IPS-11a (cell line): ENCODE data around the gene PCDHGC3.

Experiments used
- H3K4me3 ChIP-seq: one replicate; pipeline ENCODE4 v1.5.1; 2013; ENCODE audit warnings: low read depth, low read length, control low read depth

The PCDHGC3 gene

DNA sequence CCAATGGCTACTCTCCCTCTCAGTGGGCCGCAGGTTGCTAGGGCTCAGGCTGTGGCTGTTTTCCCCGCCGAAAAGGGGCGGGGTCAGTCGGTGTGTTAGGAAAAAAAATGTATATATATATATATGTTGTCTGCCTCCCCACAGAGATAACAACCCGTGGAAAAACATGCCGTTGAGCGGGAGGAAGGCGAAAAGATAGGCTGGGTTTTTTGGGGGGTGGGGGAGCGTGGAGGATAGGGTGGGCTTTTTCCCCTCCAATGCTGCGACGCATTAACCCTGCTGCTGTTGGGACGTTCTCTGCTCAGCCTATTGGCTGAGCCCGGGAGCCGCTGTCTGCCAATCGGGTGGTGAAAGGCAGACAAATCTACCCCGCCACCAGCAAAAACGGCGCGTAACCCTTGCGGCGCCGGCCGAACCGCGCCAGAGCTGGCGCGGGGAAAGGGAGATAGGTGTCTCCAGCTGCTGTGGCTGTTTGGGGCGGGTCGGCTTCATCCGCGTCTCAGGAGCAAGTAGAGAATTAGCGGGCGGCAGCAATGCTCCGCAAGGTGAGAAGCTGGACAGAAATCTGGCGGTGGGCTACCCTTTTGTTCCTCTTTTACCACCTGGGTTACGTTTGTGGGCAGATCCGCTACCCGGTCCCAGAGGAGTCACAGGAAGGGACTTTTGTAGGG lies 9.0 kb downstream of the PCDHGC3 start, which contains the start of gene PCDHGC4:
PCDHGC4 (plus strand) TSS at position 390 of the 671 bp plus-strand sequence; CDS start at position 534, 144 bp downstream.
- H3K4me3 ChIP-seq: peak within 1 kb of the TSS; percentile 44

DNA sequence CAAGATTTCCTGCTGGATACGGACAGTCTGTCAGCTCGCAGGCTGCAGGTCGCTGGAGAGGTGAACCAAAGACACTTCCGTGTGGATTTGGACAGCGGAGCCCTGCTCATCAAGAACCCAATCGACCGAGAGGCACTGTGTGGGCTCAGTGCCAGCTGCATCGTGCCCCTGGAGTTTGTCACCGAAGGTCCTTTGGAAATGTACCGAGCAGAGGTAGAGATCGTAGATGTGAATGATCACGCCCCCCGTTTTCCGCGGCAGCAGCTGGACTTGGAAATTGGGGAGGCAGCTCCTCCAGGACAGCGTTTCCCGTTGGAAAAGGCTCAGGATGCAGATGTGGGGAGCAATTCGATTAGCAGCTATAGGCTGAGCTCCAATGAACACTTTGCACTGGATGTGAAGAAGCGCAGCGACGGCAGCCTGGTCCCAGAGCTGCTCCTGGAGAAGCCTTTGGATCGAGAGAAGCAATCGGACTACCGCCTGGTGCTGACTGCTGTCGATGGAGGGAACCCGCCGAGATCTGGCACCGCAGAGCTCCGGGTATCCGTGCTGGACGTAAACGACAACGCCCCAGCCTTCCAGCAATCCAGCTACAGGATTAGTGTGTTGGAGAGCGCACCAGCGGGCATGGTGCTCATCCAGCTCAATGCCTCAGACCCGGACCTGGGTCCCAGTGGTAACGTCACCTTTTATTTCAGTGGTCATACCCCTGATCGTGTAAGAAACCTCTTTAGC lies 9.7 kb downstream of the PCDHGC3 start:
- H3K4me3 ChIP-seq: peak overlapping the region; percentile 44

DNA sequence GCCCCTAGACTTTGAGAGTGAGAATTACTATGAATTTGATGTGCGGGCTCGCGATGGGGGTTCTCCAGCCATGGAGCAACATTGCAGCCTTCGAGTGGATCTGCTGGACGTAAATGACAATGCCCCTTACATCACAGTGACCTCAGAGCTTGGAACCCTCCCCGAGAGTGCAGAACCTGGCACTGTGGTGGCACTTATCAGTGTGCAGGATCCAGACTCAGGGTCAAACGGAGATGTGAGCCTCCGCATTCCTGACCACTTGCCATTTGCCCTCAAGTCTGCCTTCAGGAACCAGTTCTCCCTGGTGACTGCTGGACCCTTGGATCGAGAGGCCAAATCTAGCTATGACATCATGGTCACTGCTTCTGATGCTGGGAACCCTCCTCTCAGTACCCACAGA lies 10.3 kb downstream of the PCDHGC3 start:
- H3K4me3 ChIP-seq: no peak overlapping the region

DNA sequence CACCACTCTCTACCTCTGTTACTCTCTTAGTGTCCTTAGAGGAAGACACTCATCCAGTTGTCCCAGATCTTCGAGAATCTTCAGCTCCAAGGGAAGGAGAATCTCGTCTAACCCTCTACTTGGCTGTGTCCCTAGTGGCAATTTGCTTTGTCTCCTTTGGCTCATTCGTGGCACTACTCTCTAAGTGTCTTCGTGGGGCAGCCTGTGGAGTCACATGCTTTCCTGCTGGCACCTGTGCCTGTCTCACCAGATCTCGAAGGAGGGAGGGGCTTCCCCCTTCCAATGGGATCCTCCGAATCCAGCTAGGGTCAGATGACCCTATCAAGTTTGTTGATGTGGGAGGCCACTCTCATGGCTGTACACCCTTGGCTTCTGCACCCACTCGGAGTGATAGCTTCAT lies 11.4 kb downstream of the PCDHGC3 start:
- no peak overlapping the region for H3K4me3 ChIP-seq

DNA sequence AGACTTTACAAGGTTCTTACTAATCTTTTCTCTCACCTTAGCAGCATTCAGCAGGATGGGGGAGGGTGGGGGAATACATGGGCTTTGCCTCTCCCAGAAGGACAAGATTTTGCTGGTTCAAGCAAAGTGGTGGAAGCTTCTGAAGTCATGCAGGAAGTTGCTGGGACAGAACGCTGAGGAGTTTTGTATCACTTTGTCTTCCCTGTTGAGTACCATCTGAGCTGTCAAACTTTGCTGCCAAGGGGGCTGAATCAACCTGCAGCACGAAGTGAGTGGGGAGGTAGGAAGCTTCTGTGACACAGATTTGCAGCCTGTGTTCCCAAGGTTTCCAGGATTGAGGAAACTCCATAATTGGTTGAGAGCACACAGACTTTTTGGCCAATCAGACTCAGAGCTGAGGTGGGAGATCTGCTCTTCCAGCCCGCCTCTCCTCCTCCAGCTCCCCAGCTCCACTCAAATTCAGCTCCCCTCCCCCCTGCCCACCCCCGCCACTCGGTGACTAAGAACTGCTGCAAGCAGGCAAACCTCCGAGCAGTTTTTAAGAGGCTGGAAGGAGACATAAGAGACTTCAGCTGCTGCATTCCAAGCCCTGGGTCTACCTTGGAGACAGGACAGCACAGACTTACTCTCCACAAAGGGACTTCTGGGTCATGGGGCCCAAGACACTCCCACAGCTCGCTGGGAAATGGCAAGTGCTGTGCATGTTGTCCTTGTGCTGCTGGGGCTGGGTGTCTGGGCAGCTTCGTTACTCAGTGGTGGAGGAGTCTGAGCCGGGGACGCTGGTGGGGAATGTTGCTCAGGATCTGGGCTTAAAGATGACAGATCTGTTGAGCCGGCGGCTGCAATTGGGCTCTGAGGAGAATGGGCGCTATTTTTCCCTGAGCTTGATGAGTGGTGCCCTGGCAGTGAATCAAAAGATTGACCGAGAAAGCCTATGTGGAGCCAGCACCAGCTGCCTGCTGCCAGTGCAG lies 13.1 kb downstream of the PCDHGC3 start, which contains the start of gene PCDHGC5:
PCDHGC5 (plus strand) TSS at position 491 of the 971 bp plus-strand sequence; CDS start at position 651, 160 bp downstream.
- no peak within 1 kb of the TSS for H3K4me3 ChIP-seq

DNA sequence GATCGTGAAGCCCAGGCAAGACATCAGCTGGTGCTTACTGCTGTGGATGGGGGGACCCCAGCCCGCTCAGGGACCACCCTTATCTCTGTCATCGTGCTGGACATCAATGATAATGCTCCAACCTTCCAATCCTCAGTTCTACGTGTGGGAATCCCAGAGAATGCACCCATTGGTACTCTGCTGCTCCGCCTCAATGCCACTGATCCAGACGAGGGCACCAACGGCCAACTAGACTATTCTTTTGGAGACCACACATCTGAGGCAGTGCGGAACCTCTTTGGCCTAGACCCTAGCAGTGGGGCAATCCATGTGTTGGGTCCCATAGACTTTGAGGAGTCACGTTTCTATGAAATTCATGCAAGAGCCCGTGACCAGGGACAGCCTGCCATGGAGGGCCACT lies 14.1 kb downstream of the PCDHGC3 start:
- H3K4me3 ChIP-seq: no peak overlapping the region

DNA sequence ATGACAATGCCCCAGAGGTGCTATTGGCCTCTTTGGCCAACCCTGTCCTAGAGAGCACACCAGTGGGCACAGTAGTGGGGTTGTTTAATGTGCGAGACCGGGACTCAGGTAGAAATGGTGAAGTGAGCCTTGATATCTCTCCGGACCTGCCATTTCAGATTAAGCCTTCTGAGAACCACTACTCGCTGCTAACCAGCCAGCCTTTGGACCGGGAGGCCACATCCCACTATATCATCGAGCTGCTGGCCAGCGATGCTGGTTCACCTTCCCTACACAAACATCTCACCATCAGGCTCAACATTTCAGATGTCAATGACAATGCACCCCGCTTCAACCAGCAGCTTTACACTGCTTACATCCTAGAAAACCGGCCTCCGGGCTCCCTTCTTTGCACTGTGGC lies 14.5 kb downstream of the PCDHGC3 start:
- no peak overlapping the region for H3K4me3 ChIP-seq

DNA sequence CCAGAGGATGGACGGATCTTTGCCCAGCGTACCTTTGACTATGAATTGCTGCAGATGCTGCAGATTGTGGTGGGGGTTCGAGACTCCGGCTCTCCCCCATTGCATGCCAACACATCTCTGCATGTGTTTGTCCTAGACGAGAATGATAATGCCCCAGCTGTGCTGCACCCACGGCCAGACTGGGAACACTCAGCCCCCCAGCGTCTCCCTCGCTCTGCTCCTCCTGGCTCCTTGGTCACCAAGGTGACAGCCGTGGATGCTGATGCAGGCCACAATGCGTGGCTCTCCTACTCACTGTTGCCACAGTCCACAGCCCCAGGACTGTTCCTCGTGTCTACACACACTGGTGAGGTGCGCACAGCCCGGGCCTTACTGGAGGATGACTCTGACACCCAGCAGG lies 15.0 kb downstream of the PCDHGC3 start:
- no peak overlapping the region for H3K4me3 ChIP-seq

DNA sequence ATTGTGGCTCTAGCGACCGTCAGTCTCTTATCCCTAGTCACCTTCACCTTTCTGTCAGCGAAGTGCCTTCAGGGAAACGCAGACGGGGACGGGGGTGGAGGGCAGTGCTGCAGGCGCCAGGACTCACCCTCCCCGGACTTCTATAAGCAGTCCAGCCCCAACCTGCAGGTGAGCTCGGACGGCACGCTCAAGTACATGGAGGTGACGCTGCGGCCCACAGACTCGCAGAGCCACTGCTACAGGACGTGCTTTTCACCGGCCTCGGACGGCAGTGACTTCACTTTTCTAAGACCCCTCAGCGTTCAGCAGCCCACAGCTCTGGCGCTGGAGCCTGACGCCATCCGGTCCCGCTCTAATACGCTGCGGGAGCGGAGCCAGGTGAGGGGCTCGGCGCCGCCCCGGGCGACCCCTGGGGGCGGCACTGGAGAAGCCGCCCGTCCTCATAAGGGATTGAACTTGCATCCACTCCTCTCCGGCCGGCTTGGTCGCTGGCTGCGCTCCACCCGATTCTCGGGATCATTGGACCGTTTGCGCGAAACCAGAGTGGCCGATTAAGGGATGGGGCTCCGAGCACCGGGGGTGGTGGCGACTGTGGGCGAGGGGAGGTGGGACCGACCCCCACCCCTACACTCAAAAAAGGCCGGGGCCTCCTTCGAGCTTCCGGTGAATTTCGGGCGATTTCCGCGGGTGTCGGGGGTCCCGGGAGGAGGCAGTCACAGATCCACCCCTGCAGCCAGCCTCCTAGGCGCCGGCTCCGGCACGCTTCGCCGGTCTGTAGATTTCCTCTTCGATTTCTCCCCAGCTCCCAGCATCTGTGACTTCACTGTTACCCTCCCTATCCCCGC lies 15.8 kb downstream of the PCDHGC3 start:
- H3K4me3 ChIP-seq: peak overlapping the region; percentile 17

DNA sequence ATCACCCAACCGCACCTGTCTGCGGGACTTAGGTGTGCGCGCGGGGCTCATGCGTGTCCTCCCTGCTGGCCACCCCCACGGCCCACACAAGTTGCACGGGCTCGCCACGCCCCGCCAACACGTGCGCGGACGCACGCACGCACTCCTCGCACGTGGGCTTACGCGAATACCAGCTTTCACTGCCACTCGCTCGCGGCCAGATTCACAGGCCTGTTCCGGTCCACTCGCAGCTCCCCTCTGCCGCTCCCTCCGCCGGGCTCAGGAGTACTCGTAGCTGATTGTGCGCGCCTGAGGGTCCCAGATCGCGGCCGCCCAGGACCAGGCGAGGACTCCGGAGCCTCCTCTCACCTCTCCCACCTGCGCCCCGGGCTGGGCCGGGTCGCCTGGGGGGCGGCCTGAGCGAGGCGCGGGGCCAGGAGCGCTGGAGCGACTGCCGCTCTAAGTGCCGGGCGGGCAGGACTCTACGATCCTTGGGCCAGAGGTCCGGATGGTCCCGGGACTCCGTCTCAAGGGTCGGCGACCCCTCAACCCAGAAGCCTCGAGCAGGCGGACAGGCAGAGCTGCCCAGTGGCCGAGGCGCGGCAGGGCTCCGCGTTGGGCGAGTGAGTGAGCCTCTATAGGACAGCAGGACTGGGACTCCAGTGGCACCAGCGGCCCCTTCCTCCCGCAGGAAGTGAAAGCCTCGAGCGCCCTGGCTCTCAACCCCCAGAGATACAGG lies 16.6 kb downstream of the PCDHGC3 start:
- H3K4me3 ChIP-seq: peak overlapping the region; percentile 17

DNA sequence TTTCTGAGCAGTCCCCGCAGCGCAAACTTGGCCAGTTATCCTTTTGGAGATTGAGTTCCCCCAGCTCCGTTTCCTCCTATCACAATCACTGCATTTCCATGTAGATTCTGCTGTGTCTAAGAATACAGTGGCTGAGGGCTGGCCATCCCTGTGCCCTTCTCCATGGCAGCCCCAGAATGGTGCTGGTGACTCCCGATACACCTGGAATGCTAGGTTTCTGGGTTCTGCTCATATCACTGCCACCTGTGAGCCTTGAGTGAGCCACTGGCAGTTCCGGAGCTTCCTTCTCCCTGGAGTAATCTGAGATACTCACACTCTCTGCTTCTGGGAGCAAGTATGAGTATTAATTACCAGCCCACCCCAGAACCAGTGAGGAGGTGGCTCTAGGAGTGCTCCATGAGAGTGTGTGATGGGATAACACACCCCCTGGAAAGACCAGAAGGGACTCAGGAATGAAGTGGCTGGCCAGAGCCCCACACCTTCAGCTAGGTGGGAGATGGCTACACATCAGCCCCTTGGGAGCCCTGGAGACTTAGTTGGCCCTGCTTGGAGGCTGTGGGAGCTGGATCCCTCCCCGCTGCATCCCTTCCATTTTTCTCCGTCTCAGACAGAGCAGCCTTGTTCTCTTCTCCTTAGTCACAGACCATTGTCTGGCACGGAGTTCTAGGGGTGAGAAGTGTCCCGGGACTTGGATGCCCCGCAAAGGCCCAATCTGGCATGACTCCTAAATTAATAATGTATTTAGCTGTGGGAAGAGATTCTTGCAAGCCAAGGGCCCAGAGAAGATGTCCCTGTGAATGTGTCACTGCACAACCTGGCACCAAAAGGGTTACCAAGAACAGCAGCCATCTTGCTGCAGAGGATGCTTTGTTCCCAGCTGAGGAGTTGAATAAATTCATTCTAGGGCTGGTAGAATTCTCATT lies 18.0 kb downstream of the PCDHGC3 start:
- no peak overlapping the region for H3K4me3 ChIP-seq

DNA sequence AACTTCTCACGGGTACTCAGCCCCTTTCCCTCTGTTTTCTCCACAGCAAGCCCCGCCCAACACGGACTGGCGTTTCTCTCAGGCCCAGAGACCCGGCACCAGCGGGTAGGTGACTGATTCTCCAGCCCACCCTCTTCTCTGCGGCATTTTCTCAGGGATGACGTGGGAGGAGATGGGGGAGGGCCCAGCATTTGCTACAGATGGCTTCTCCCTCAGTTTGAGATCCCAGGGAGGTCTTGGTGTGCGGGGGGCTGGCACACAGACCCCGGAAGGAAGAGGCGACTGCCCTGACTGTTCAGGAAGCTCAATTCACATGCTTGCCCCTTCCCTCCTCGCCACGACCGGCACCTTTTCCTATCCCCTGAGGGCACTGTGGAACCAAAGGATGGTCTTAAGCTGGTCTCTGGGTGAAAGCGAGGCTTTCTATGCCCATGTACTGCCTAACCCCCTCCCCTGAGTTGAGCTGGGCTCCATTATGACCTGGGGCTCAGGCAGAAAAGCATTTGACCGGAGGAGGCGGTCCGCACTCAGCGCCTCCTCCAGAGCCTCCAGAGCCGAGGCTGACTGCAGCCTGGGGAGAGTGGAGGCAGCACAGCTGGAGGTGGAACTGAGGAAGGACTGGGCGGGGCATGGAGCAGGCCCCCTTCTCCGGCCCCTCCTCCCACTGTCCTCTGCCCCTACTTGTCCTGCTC lies 19.1 kb downstream of the PCDHGC3 start:
- no peak overlapping the region for H3K4me3 ChIP-seq

DNA sequence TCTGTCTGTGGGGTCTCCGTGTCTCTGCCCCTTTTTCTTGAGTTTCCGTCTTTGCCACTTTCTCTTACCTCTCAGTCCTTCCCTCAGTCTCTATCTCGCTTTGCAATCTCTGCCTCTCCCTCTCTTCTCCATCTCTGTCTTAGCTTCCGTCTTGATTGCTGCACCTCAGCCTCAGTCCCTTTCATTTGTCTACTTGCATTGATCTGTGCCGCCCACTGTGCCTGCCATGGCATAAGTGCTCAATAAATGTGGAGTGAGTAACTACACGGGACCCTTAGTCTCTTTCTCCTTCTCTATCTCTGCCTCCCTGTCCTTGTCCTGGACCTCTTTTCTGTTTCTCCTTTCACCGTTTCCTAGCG lies 19.7 kb downstream of the PCDHGC3 start:
- no peak overlapping the region for H3K4me3 ChIP-seq

DNA sequence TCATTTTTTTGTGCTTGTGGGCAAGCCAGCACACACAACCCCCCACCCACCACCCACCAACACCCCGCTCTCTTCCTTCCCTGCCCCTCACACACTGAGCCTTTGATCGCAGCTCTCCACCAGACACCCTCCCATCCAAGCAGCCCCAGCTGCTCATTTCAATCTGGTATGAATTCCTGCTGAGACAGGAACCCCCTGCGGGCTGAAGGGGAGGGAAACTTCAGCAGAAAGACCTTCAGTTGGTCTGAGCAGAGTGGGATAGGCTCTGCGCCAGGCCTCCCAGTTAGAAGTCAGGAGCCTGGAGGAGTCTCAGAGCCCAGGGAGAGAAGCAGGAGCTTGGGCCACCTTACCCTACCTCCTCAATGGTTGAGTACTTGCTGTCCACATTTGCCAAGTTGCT lies 20.3 kb downstream of the PCDHGC3 start:
- no peak overlapping the region for H3K4me3 ChIP-seq

DNA sequence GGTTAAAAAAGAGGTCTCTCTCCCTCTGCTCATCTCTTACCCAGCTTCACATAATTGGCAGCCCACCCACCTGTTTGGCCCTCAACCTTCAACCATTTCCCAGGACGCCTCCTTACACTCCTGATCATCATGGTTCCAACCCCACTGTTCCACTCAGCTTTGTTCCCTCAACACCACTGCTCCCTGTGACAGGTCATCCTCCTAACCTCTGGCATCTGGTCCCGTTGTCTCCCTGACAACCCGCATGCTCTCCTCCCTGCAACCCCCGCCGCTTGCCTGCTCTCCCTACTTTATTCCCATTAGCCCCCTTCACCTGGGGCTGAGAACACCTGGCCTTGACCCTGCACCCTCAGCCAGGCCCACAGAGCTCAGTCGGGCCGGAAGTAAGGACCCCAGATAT lies 26.0 kb downstream of the PCDHGC3 start:
- no peak overlapping the region for H3K4me3 ChIP-seq

DNA sequence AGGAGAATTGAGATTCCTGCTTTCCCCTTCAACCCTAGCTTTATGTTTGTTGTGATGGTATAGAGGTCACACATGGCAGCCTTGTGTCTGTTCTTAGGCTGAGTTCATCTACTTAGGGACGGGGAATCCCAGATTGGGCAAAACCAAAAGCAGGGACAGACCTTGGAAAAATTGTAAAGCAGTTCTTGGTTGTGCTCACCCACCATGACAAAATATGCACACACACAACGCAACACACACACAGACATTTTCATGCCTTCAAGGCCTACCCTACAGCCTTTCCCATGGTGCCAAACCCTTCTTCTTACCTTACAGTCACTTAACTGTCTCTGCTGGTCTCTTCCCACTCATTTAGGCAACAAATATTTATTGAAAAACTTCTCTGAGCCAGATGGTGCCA lies 27.9 kb downstream of the PCDHGC3 start:
- H3K4me3 ChIP-seq: no peak overlapping the region

DNA sequence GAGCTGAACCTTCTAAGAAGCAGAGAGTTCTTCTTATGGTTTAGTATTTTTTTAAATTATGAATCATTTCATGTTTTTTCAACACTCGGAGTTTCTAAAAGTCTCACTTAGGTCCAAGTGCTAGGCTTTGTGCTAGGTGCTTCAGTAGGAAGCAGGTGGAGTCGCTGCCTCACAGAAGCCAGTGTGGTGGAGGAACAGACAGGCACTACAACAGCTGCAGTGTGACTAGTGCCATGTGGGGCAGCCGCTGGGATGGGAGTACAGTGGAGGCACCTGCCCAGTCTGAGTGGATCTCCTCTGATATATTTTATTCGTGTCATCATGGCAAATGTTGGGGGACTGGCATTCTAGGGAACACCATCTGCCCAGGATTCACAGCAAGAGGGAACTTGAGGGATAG lies 28.4 kb downstream of the PCDHGC3 start:
- H3K4me3 ChIP-seq: no peak overlapping the region
